HepG2 (cell line): ENCODE measurements around the gene NFKBIA. TPM values are rescaled to one million over a fixed set of nuclear protein-coding genes. Genes with fewer than 3 reads are reported as not detected.
A peak's percentile ranks its signal among the peaks of the same experiment; 100 is the strongest.

Source experiments
- AKAP8 ChIP-seq: sonication (generic); formaldehyde crosslinking; IDR thresholded peaks from 2 replicates; pipeline ENCODE4 v1.5.1; 2020; ENCODE audit warnings: mild to moderate bottlenecking, missing genetic modification reagents
- ATF7 ChIP-seq, 2 experiments: fragments of 450-650 bp in 1 of 2; sonication (generic) in 1 of 2; formaldehyde crosslinking in 1 of 2; IDR thresholded peaks; 2 replicates each; pipeline versions ENCODE4 v1.4.0 to v1.6.1; 2016 to 2020; ENCODE audit warnings: antibody characterized with exemption in 1 of 2, mild to moderate bottlenecking in 1 of 2, missing genetic modification reagents in 1 of 2
- BCL3 ChIP-seq: sonication (generic); formaldehyde crosslinking; IDR thresholded peaks from 2 replicates; pipeline ENCODE4 v1.5.1; 2020; ENCODE audit warnings: mild to moderate bottlenecking, missing genetic modification reagents, moderate library complexity
- CENPT ChIP-seq: sonication (generic); formaldehyde crosslinking; IDR thresholded peaks from 2 replicates; pipeline ENCODE4 v1.8.0; 2022; ENCODE audit warnings: low read depth, mild to moderate bottlenecking, moderate library complexity, missing genetic modification reagents
- FOXO4 ChIP-seq: sonication (generic); formaldehyde crosslinking; conservative IDR thresholded peaks from 2 replicates; pipeline ENCODE4 v1.8.1; 2023; ENCODE audit warnings: missing genetic modification reagents
- JARID2 ChIP-seq: sonication (generic); formaldehyde crosslinking; IDR thresholded peaks from 2 replicates; pipeline ENCODE4 v1.8.1; 2023; ENCODE audit warnings: missing genetic modification reagents, inconsistent platforms; ENCODE audit not compliant: insufficient replicate concordance
- RBAK ChIP-seq: sonication (generic); formaldehyde crosslinking; IDR thresholded peaks from 2 replicates; pipeline ENCODE4 v1.5.1; 2020; ENCODE audit warnings: mild to moderate bottlenecking, missing genetic modification reagents
- SETDB1 ChIP-seq: sonication (generic); formaldehyde crosslinking; IDR thresholded peaks from 2 replicates; pipeline ENCODE4 v1.5.1; 2020; ENCODE audit warnings: missing genetic modification reagents, mild to moderate bottlenecking, borderline replicate concordance
- SOX6 ChIP-seq, 2 experiments: fragments of 450-650 bp in 1 of 2; sonication (generic) in 1 of 2; formaldehyde crosslinking in 1 of 2; IDR thresholded peaks; 2 replicates each; pipeline versions ENCODE4 v1.4.0 to v1.6.1; 2017 to 2020; ENCODE audit warnings: antibody characterized with exemption in 1 of 2, mild to moderate bottlenecking in 1 of 2, missing genetic modification reagents in 1 of 2
- SRSF4 ChIP-seq: fragments of 200-400 bp; formaldehyde crosslinking; IDR thresholded peaks from one replicate; pipeline ENCODE4 v1.6.1; 2018; ENCODE audit warnings: mild to moderate bottlenecking, low read depth, low read length, moderate library complexity; ENCODE audit not compliant: poor library complexity, severe bottlenecking
- TCF7L2 ChIP-seq: IDR thresholded peaks from 2 replicates; pipeline ENCODE4 v1.6.1; 2011; ENCODE audit warnings: mild to moderate bottlenecking, low read depth, low read length, moderate library complexity
- TGIF2 ChIP-seq: IDR thresholded peaks from 2 replicates; pipeline ENCODE4 v1.6.1; 2016; ENCODE audit warnings: control low read depth, missing compliant biosample characterization
- ZNF44 ChIP-seq: sonication (generic); formaldehyde crosslinking; IDR thresholded peaks from 2 replicates; pipeline ENCODE4 v1.5.1; 2020; ENCODE audit warnings: mild to moderate bottlenecking, missing genetic modification reagents
- ZNF451 ChIP-seq: sonication (generic); formaldehyde crosslinking; IDR thresholded peaks from 2 replicates; pipeline ENCODE4 v1.5.0; 2020; ENCODE audit warnings: mild to moderate bottlenecking, missing genetic modification reagents
- ZNF546 ChIP-seq: sonication (generic); formaldehyde crosslinking; conservative IDR thresholded peaks from 2 replicates; pipeline ENCODE4 v1.8.1; 2023; ENCODE audit warnings: mild to moderate bottlenecking, missing genetic modification reagents
- ZNF547 ChIP-seq: sonication (generic); formaldehyde crosslinking; IDR thresholded peaks from 2 replicates; pipeline ENCODE4 v1.5.1; 2020; ENCODE audit warnings: mild to moderate bottlenecking, missing genetic modification reagents
- polyA plus RNA-seq, 8 experiments: library from polyadenylated mRNA; depleted of rRNA in 3 of 8; stranded (reverse) in 7 of 8; unstranded in 1 of 8; fragments of >200 nt; fragmentation: Illumina TruSeq in 4 of 8; extraction: Trizol in 4 of 8; gene quantifications; 2 replicates each; pipeline versions ENCODE4 v1.2.1 to v1.2.3, GENCODE V29; 2011 to 2016; ENCODE audit warnings: low read depth in 4 of 8, missing spikeins in 1 of 8, mixed read lengths in 1 of 8; ENCODE audit not compliant: insufficient read depth in 1 of 8
- total RNA-seq, 5 experiments: library from RNA; depleted of rRNA; stranded (reverse); fragments of >200 nt; fragmentation: Illumina TruSeq; extraction: Trizol; gene quantifications; 2 replicates each; pipeline ENCODE4 v1.2.3, GENCODE V29; 2016; ENCODE audit warnings: low read depth in 1 of 5

The NFKBIA gene
- total and polyA plus RNA-seq, 2 of the 13 experiments (the other 11 are each of a cell fraction or from before 2014, with no cell fraction given) = 197 to 319 TPM

GRCh38 chr14:35387713-35388579 is 16.6 kb downstream of the NFKBIA start (continued):
- TF ChIP-seq CENPT (CRISPR knock-in tag) = no peak
- no peak for TF ChIP-seq RBAK
- no peak for TF ChIP-seq TCF7L2
- TF ChIP-seq SETDB1 (CRISPR knock-in tag) = no peak
- TF ChIP-seq AKAP8 (CRISPR knock-in tag) = no peak
- TF ChIP-seq ZNF451 (CRISPR knock-in tag) = no peak
- TF ChIP-seq BCL3 = 0 out of 2 replicates have a peak, but pooled peaks have one; percentile 35
- no peak for TF ChIP-seq TGIF2
- no peak for TF ChIP-seq SOX6 (IDR thresholded peaks at IDR 0.05)
- TF ChIP-seq SOX6 (CRISPR knock-in tag; IDR thresholded peaks at IDR 0.05) = no peak
- no peak for TF ChIP-seq SRSF4
- TF ChIP-seq ZNF44 (CRISPR knock-in tag) = peak; percentile 76; the same call in 1 of the 2 replicates
- TF ChIP-seq JARID2 (CRISPR knock-in tag) = no peak
- 0 out of 2 replicates have a peak, but pooled peaks have one; percentile 52 for TF ChIP-seq ZNF547 (CRISPR knock-in tag)
- no peak for TF ChIP-seq ATF7 (IDR thresholded peaks at IDR 0.05)
- TF ChIP-seq ATF7 (CRISPR knock-in tag; IDR thresholded peaks at IDR 0.05) = no peak
- no peak for TF ChIP-seq ZNF546 (CRISPR knock-in tag)
- no peak for TF ChIP-seq FOXO4
- TF ChIP-seq, all 625 proteins: peak for 19
